Calu3 (cell line): ENCODE data around the gene TMEM185B. TPM values are rescaled to one million over a fixed set of nuclear protein-coding genes. Genes with fewer than 3 reads are reported as not detected.

ENCODE experiments used
- BruUV-seq: library from RNA; stranded (reverse); fragments of 400-500 nt; replicated peaks from 2 replicates; lab custom pipeline; 2021; lab: Mats Ljungman, UMichigan
- CTCF ChIA-PET: fragments of 300-600 bp; sonication (Branson Sonifier 250); formaldehyde crosslinking; loops from one replicate; lab custom pipeline; 2022; ENCODE audit warnings: antibody characterized with exemption; lab: Charles Lee
- DNase-seq: peaks from one replicate; pipeline ENCODE4 v3.0.0; 2022
- H3K27ac Mint-ChIP-seq: one replicate; pipeline ENCODE4 v1.8.0; 2022; ENCODE audit warnings: mixed read lengths; ENCODE audit not compliant: unreplicated experiment
- H3K27me3 Mint-ChIP-seq: one replicate; pipeline ENCODE4 v1.8.0; 2022; ENCODE audit warnings: mixed read lengths; ENCODE audit not compliant: unreplicated experiment
- H3K36me3 Mint-ChIP-seq: one replicate; pipeline ENCODE4 v1.8.0; 2022; ENCODE audit warnings: mild to moderate bottlenecking, moderate library complexity, mixed read lengths; ENCODE audit not compliant: insufficient read depth, unreplicated experiment
- H3K4me1 Mint-ChIP-seq: one replicate; pipeline ENCODE4 v1.8.0; 2022; ENCODE audit warnings: mild to moderate bottlenecking, low read depth, mixed read lengths; ENCODE audit not compliant: unreplicated experiment
- H3K4me3 Mint-ChIP-seq: one replicate; pipeline ENCODE4 v1.8.0; 2022; ENCODE audit warnings: mild to moderate bottlenecking, low read depth, moderate library complexity, mixed read lengths; ENCODE audit not compliant: unreplicated experiment
- H3K9me3 Mint-ChIP-seq: one replicate; pipeline ENCODE4 v1.8.0; 2022; ENCODE audit warnings: low read depth, mixed read lengths; ENCODE audit not compliant: unreplicated experiment
- intact Hi-C: fragments of 100-400 bp; cut with micrococcal nuclease; formaldehyde crosslinking; loops from one replicate; pipeline ENCODE4 v1.10.0; 2022; ENCODE audit not compliant: unreplicated experiment
- total RNA-seq: library from RNA; stranded (reverse); gene quantifications from 2 replicates; pipeline ENCODE4 v1.2.3, GENCODE V29; 2022
- TF ChIP-seq, protein P1 (sequence below): fragments of 200-600 bp; IDR thresholded peaks from one replicate; pipeline ENCODE4 v1.8.0; 2022; ENCODE audit warnings: antibody characterized with exemption; ENCODE audit not compliant: unreplicated experiment

The TMEM185B gene
- total RNA-seq, 1 experiment from 2014 or later: 42.8 TPM

DNA sequence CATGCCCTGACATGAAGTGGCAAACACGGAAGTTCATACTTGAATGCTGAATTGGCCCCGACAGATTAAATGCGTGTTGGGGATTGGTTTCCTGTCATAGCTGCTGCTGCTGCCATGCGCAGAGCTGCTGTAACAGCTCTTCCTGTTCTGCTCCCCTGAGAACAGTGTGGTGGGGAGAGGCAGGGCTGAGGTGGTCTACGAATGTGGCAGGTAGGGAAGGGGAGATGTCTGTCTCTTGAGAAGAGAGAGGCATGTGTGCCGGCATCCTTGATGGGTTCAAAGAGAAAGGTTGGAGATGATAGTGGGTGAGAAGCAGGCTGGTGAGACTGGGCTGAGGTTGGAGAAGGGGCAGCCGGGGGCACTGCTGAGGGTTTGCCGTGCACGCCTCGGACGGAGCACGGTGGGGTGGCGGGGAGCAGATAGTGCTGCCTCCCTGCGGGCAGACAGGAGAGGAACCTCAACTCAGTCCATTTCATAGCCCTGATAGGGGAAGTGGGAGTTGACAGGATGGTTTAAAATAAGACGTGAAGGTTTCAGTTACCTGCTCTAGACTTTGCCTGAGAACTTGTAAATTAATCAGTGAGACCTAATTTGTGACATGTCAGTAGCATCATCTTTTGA lies 46.1 kb downstream of the TMEM185B start:
- no peaks in the 10 kb centered on the region for H3K36me3 Mint-ChIP-seq
- no peak overlapping the region for H3K4me3 Mint-ChIP-seq
- H3K4me1 Mint-ChIP-seq: no peaks in the 10 kb centered on the region
- intact Hi-C loops: loop anchor here (10.0 kb wide), 1 partner anchor 232 kb away; no protein-coding TSS in a partner anchor
- BruUV-seq: no TSS peak
- no peak for DNase-seq
- CTCF ChIA-PET: no interaction called here
- H3K27ac Mint-ChIP-seq: no peak overlapping the region
- TF ChIP-seq, protein P1, sequence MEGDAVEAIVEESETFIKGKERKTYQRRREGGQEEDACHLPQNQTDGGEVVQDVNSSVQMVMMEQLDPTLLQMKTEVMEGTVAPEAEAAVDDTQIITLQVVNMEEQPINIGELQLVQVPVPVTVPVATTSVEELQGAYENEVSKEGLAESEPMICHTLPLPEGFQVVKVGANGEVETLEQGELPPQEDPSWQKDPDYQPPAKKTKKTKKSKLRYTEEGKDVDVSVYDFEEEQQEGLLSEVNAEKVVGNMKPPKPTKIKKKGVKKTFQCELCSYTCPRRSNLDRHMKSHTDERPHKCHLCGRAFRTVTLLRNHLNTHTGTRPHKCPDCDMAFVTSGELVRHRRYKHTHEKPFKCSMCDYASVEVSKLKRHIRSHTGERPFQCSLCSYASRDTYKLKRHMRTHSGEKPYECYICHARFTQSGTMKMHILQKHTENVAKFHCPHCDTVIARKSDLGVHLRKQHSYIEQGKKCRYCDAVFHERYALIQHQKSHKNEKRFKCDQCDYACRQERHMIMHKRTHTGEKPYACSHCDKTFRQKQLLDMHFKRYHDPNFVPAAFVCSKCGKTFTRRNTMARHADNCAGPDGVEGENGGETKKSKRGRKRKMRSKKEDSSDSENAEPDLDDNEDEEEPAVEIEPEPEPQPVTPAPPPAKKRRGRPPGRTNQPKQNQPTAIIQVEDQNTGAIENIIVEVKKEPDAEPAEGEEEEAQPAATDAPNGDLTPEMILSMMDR: no peak
- no peaks in the 10 kb centered on the region for H3K9me3 Mint-ChIP-seq
- H3K27me3 Mint-ChIP-seq: no peaks in the 10 kb centered on the region

DNA sequence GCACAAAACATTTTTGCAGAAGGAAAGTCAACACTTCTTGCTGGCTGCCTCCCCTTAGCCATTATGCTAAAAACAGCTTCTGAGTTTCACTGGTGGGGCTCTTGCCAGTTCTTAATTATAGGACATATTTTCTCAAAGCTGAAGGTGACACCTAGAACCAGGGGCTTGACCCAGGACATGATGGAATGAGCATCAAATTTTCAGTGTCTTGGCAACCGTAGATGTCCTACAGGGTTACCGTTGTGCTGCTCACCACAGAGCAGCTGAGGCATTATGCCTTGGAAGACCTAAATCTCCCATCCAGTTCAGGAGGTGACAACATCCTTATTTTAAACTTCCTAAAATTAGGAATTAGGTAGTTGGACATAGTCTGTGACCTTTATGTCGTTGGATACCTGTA lies 46.7 kb downstream of the TMEM185B start:
- Mint-ChIP-seq H3K9me3 (no peaks in the 10 kb centered on the region), H3K27me3 (no peaks in the 10 kb centered on the region), H3K36me3 (no peaks in the 10 kb centered on the region), H3K4me3 (no peak overlapping the region), H3K27ac (no peak overlapping the region), H3K4me1 (no peaks in the 10 kb centered on the region)
- TF ChIP-seq, protein P1: no peak
- CTCF ChIA-PET: no interaction called here
- DNase-seq: no peak
- BruUV-seq: no TSS peak
- intact Hi-C loops: loop anchor here (10.0 kb wide), 1 partner anchor 232 kb away; no protein-coding TSS in a partner anchor

DNA sequence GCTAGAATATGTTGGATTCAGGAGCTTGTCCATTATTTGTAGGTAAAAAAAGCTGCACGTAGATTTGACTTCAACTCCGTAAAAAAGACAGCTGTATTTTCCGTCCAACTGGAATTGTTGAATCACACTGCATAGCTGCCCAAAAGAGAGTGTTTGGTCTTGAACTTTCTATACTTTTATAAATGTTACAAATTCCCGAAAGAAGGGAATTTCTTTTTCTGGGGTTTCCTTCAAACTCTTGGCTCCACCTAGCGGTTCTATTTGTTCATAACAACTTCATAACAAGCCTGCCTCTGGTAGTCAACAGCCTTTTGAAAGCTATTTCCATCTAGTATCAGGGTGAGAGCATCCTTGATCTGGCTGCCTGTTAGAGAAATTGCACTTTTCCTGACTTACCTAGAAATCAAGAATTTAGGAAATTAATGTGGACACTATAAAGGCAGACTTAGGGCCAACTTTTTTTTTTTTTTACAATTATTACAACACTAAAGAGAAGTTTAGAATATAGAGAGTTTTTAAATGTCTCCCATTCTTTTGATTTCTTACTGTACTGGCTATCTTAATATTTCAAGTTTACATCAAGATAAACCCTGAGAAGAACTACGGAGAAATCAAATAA lies 48.1 kb downstream of the TMEM185B start:
- Mint-ChIP-seq H3K9me3 (no peaks in the 10 kb centered on the region), H3K27me3 (no peaks in the 10 kb centered on the region), H3K4me3 (no peak overlapping the region), H3K36me3 (no peaks in the 10 kb centered on the region), H3K27ac (no peak overlapping the region), H3K4me1 (no peaks in the 10 kb centered on the region)
- TF ChIP-seq, protein P1: peak; percentile 60
- no TSS peak for BruUV-seq
- peak; percentile 32 for DNase-seq
- CTCF ChIA-PET: interaction anchor here (0.6 to 2.3 kb wide), 8 partner anchors 102 to 714 kb away, joined by 3 to 8 read pairs (median 5); partner anchors contain the start of gene EPB41L5
- intact Hi-C loops: loop anchor here (1.0 to 10.0 kb wide), 6 partner anchors 163 to 534 kb away; partner anchors contain the start of gene EPB41L5

Other genes starting within 250 kb of the TMEM185B start
- 24.0 and 27.7 TPM in 2 replicates for gene EPB41L5, start 210.3 kb downstream of the TMEM185B start, total RNA-seq
- gene RALB, start 29.5 kb upstream of the TMEM185B start, total RNA-seq: 40.2 and 41.3 TPM in 2 replicates
- not detected in 2 replicates for gene INHBB, start 122.7 kb upstream of the TMEM185B start, total RNA-seq